Cardiac muscle cell (in vitro differentiated cells and primary cell): ENCODE data around the gene DNTTIP2. TPM values are rescaled to one million over a fixed set of nuclear protein-coding genes. Genes with fewer than 3 reads are reported as not detected.
A peak's percentile ranks its signal among the peaks of the same experiment; 100 is the strongest.

Experiments
- DNase-seq, 2 donors: peaks; one replicate each; pipeline versions ENCODE4 v3.0.0 to v3.0.0-alpha.2; 2010 to 2017; ENCODE audit warnings: low read depth in 1 of 2, low spot score in 1 of 2
- H3K27ac ChIP-seq: fragments of 200-600 bp; sonication (generic); 2 replicates; pipeline ENCODE4 v1.5.1; 2016
- H3K27me3 ChIP-seq: fragments of 200-600 bp; sonication (generic); 2 replicates; pipeline ENCODE4 v1.6.0; 2016; ENCODE audit warnings: control low read depth
- H3K36me3 ChIP-seq: fragments of 200-600 bp; sonication (generic); 2 replicates; pipeline ENCODE4 v1.5.1; 2016; ENCODE audit warnings: control low read depth
- H3K4me1 ChIP-seq: fragments of 200-600 bp; sonication (generic); 2 replicates; pipeline ENCODE4 v1.8.1; 2017; ENCODE audit warnings: low read depth, mild to moderate bottlenecking, mixed run types
- H3K4me3 ChIP-seq: fragments of 200-600 bp; sonication (generic); 2 replicates; pipeline ENCODE4 v1.5.1; 2016; ENCODE audit warnings: mild to moderate bottlenecking
- H3K9me3 ChIP-seq: fragments of 200-600 bp; sonication (generic); 2 replicates; pipeline ENCODE4 v1.5.1; 2017; ENCODE audit warnings: low read depth, mild to moderate bottlenecking, control low read depth
- polyA plus RNA-seq: library from polyadenylated mRNA; unstranded; fragments of >200 nt; fragmentation: Nextera tagmentation; extraction: Ambion mirVana; gene quantifications from 2 replicates; pipeline ENCODE4 v1.2.1, GENCODE V29; 2016
- total RNA-seq: library from RNA; depleted of rRNA; stranded (reverse); fragments of >200 nt; gene quantifications from 2 replicates; pipeline ENCODE4 v1.2.3, GENCODE V29; 2016
- TF ChIP-seq, protein P1 (sequence below): IDR thresholded peaks from 2 replicates; pipeline ENCODE4 v1.5.1; 2012; ENCODE audit warnings: low read depth, mild to moderate bottlenecking, low read length

DNTTIP2 gene
- total and polyA plus RNA-seq, 2 experiments from 2014 or later, result 13.9 to 38.5 TPM

DNA sequence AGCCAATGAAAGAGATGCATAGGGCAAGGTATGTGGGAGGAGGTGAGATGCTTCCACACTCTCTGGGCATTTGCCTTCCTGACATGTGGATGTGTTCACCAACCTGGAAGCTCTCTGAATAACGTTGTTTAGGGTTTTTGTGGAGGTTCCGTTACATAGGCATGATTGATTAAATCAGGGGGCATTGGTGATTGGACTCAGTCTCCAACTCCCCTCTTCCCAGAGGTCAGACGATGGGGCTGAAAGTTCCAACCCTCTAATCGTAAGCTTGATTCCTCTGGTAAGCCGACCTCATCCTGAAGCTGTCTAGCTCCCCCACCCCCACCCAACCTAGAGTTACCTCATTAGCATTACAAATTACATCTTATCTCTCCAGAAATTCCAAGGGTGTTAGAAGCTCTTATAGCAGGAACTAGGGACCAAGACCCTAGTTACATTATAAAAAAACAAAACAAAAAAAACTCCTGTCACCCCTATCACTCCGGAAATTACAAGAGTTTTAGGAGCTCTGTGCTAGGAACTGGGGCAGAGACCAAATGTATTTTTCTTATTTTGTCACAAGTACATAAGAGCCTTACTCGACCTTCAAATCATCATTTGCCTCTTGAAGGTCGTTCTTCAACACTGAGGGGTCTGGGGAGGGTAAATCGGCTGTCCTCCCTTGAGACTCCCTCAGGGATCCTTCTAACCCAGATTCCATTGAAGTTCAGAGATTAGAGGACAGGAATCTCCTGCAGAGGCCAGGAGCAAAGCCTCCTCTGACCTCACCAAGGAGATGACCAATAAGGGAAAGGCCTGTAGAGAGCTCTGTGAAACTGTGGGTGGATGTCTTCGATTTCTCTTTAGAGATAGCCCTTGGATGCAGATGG is 58.2 kb downstream of the DNTTIP2 start:
- TF ChIP-seq, protein P1, sequence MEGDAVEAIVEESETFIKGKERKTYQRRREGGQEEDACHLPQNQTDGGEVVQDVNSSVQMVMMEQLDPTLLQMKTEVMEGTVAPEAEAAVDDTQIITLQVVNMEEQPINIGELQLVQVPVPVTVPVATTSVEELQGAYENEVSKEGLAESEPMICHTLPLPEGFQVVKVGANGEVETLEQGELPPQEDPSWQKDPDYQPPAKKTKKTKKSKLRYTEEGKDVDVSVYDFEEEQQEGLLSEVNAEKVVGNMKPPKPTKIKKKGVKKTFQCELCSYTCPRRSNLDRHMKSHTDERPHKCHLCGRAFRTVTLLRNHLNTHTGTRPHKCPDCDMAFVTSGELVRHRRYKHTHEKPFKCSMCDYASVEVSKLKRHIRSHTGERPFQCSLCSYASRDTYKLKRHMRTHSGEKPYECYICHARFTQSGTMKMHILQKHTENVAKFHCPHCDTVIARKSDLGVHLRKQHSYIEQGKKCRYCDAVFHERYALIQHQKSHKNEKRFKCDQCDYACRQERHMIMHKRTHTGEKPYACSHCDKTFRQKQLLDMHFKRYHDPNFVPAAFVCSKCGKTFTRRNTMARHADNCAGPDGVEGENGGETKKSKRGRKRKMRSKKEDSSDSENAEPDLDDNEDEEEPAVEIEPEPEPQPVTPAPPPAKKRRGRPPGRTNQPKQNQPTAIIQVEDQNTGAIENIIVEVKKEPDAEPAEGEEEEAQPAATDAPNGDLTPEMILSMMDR, result no peak
- no peaks in the 10 kb centered on the region for H3K27me3 ChIP-seq
- H3K36me3 ChIP-seq, result no peaks in the 10 kb centered on the region
- DNase-seq, result peak in 1 of 2 donors; percentile 70
- H3K27ac ChIP-seq, result no peak overlapping the region
- H3K4me1 ChIP-seq, result peaks cover 6% of the 10 kb centered on the region
- H3K4me3 ChIP-seq, result no peak overlapping the region
- no peaks in the 10 kb centered on the region for H3K9me3 ChIP-seq

DNA sequence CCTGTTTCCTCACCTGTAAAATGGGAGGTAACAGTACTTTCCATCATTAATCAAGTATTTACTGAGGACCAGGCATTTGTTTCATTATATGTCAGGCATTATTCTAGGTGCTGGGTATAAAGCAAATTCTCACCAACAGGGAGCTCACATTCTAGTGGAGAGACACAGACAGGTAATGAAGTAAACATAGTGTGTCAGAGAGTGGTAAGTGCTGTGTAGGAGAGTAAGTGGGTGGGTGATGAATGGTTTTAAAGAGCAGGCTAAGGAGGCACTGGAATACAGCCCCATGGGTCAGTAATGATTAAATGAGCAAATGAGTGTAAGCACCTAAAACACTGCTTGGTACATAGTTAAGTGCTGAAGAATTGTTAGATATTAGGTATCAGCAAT is 60.4 kb downstream of the DNTTIP2 start:
- TF ChIP-seq, protein P1, result no peak
- Histone ChIP-seq H3K36me3 (no peaks in the 10 kb centered on the region), H3K27ac (no peak overlapping the region), H3K27me3 (peaks cover 8% of the 10 kb centered on the region), H3K4me3 (no peak overlapping the region), H3K4me1 (peaks cover 6% of the 10 kb centered on the region), H3K9me3 (no peaks in the 10 kb centered on the region)
- DNase-seq, result no peak

DNA sequence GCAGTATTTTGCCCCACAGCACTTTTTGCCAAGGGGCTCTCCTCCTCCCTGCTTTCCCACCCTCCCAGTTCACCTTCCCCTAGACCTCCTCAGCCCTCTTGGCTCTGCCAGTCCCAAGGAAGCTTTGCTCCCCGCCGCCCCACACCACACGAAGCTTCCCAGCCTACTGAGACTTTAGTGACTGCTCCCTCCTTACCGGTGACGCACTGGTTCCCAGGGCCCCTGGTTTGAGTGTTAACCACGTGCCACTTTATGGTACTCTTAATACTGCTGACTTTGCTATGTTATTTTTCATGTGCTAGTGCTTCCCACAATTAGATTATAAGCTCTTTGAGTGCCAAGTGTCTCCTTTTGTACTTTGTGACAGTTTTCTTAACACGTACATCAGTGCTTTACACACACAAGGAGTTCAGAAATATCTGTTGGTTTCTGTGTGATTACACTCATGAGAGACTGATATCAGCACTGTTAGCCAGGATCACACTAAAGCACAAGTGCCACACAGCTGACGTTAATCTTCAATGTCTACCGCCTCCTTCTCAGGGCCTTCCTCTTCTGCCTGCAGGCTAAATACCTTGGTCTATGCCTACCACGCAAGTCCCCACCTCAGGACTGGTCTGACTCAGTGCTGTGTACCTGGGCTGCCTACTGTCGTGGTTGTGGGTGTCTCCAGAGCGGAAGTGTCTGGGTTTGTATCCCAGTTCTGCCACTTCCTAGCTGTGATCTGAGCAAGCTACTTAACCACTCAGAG is 61.0 kb downstream of the DNTTIP2 start:
- Histone ChIP-seq H3K9me3 (no peaks in the 10 kb centered on the region), H3K4me1 (peaks cover 6% of the 10 kb centered on the region), H3K27me3 (peaks cover 8% of the 10 kb centered on the region), H3K4me3 (no peak overlapping the region), H3K36me3 (no peaks in the 10 kb centered on the region), H3K27ac (no peak overlapping the region)
- DNase-seq, result no peak
- TF ChIP-seq, protein P1, result no peak

DNA sequence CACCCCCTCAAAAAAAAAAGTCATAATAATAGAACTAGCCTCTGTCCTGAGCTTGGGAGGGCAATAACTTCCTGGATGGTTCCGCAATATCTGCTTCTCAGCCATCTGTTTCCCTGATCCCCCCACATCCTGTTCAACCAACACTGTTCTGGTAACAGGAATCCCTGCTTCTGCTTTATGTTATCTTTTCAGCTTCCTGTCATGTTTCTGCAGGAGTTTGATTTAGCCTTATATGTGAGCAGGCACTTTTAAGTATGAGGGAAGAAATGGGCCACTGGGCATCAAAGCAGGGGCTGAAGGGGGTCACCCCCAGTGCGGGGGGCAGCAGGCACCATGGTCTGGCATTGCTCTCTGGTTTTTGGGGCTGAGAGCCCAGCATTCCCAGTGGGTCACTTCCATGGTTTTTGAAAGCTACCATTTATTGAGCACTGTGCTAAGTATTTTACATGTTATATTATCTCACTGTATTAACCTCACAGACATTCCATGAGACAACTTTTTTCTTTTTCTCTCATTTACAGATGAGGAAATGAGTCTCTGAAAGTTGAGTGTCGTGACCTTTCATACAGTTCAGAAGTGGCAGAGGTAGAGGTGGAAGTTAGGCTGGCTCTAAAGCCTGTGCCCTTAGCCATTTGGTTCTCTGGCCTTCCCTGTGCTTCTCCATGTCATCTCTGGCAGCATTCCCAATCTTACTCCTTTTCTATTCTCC is 61.9 kb downstream of the DNTTIP2 start:
- TF ChIP-seq, protein P1, result no peak
- no peak overlapping the region for H3K4me3 ChIP-seq
- no peak overlapping the region for H3K27ac ChIP-seq
- no peaks in the 10 kb centered on the region for H3K36me3 ChIP-seq
- H3K27me3 ChIP-seq, result peaks cover 8% of the 10 kb centered on the region
- DNase-seq, result peak in 1 of 2 donors; percentile 96
- H3K4me1 ChIP-seq, result peaks cover 6% of the 10 kb centered on the region
- H3K9me3 ChIP-seq, result no peaks in the 10 kb centered on the region

Other genes starting within 250 kb of the DNTTIP2 start
- 4.3 and 4.5 TPM in 2 replicates for gene BCAR3, start 197.4 kb downstream of the DNTTIP2 start, total RNA-seq
- 1.2 and 1.5 TPM in 2 replicates for gene BCAR3, start 197.4 kb downstream of the DNTTIP2 start, polyA plus RNA-seq
- 1.0 and 1.5 TPM in 2 replicates for gene GCLM, start 30.2 kb upstream of the DNTTIP2 start, total RNA-seq
- gene GCLM, start 30.2 kb upstream of the DNTTIP2 start, polyA plus RNA-seq, result 5.5 and 11.1 TPM in 2 replicates
- gene ABCA4, start 241.9 kb upstream of the DNTTIP2 start, total RNA-seq, result not detected in 2 replicates
- 0.15 TPM in 1 of 2 replicates, not detected in the other for gene ABCA4, start 241.9 kb upstream of the DNTTIP2 start, polyA plus RNA-seq